ENCODE results near the gene PKD2.
"Not testable (repeated sequence)": the region's sequence is repeated elsewhere in the genome, so short reads cannot be mapped to it uniquely, and the experiment has no call there.

Gene PKD2

DNA sequence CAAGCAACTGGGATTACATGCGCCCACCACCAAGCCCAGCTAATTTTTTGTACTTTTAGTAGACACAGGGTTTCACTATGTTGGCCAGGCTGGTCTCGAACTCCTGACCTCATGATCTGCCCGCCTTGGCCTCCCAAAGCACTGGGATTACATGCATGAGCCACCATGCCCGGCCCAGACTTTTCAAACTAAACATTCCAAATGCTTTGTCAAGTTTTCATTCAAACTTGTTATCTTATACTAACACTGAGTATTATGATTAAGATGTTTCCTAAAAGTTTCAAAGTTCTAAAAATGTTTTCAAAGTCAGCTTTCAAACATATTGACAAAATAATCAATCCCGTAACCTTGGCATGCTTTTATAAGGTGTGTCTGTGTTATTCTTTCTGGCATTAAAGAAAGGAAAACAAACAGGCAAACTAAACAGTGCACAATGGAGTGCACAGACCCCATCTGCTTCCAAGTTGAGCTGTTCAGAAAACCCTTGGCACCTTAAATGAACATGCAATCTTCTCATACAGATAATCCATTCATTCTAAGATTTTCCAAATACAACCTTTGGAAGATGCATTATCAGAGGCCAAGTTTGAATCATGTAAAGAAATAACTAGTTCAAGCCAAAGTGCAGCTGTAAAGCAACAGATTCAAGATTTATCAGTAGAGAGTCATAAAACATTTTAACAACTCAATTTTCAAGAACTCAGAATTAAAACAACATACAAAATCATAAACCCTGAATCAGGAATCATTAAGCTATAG is 101.9 kb downstream of the PKD2 start:
- DNase-seq (ENCODE audit: low spot score) (no peak), FAIRE-seq (no peak)

DNA sequence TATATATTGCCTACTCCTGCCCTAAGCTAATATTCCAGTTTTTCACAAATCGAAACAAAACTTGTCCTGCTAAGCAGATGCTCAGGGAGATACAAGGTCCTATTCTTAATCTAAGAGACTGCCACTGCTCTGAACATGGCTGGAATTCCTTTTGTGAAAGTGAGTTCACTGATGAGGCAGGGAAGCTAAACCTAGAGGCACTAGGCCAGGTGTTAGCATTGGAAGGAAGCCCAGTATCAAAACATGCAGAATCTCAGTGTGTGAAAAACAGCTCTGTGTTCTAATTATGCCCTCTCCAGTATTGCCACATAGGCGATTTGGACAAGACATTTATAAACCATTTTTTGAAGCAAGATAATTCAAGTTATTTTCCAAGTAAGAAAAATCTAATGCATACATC is 103.4 kb downstream of the PKD2 start:
- no peak for DNase-seq (ENCODE audit: low spot score)
- no peak for FAIRE-seq

DNA sequence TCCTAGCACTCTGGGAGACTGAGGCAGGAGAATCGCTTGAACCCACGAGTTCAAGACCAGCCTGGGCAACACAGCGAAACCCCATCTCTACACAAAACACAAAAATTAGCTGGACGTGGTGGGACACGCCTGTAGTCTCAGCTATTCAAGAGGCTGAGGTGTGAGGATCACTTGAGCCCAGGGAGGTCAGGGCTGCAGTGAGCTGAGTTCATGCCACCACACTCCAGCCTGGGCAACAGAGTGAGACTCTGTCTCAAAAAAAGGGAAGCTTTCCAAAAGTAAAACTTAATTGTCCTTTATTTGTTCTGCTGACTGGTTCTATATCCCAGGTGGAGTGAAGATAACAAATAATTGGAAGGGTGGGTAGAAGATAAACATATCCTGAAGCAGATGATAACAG is 105.4 kb downstream of the PKD2 start:
- FAIRE-seq (no peak), DNase-seq (ENCODE audit: low spot score) (no peak)

DNA sequence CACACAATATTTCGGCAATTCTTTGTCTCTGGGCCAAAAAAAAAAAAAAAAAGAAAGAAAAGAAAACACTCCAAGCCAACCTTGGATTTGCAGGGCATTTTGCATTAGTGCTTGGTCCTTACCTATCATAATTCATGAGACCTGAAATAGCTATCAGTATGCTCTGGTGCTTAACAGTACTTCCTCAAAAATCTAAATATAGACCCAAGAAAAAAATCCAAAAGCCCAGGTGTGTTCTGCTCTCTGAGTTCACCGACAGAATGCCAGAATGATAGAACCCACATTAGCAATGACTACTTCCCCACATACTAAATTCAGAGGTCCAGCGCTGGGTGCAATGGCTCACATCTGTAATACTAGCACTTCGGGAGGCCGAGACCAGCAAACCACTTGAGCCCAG is 108.2 kb downstream of the PKD2 start:
- DNase-seq (ENCODE audit: low spot score), result no peak
- no peak for FAIRE-seq

DNA sequence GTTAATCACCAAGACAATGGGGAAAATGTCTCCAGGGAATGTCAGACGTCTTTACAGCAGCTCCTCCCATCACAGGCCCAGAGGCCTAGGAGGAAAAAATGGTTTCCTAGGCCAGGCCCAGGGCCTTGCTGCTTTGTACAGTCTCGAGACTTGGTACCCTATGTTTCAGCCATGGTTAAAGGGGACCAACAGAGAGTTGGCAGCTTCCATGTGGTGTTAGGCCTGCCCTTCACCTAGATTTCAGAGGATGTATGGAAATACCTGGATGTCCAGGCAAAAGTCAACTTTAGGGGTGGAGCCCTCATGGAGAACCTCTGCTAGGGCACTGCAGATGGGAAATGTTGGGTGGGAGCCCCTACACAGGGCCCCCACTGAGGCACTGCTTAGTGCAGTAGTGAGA is 112.5 kb downstream of the PKD2 start:
- no peak for DNase-seq (ENCODE audit: low spot score)
- no peak for FAIRE-seq

DNA sequence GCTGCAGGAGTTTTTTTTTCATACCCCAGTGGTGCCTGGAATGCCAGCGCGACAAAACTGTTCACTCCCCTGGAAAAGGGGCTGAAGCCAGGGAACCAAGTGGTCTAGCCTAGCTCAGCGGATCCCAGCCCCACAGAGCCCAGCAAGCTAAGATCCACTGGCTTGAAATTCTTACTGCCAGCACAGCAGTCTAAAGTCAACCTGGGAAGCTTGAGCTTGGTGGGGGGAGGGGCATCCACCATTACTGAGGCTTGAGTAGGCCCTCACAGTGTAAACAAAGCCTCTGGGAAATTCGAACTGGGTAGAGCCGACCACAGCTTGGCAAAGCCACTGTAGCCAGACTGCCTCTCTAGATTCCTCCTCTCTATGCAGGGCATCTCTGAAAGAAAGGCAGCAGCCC is 114.8 kb downstream of the PKD2 start:
- not testable (repeated sequence) for FAIRE-seq; DNase-seq (ENCODE audit: low spot score)
